PC-9 (cell line): ENCODE results near the gene PLCL2. TPM values are rescaled to one million over a fixed set of nuclear protein-coding genes. Genes with fewer than 3 reads are reported as not detected.

ENCODE experiments used
- BruUV-seq: library from RNA; stranded (reverse); fragments of 400-500 nt; replicated peaks from 2 replicates; lab custom pipeline; 2021; lab: Mats Ljungman, UMichigan
- CTCF ChIA-PET: fragments of 300-600 bp; sonication (Branson Sonifier 250); formaldehyde crosslinking; loops from one replicate; lab custom pipeline; 2022; ENCODE audit warnings: antibody characterized with exemption; lab: Charles Lee
- POLR2A ChIA-PET: fragments of 300-600 bp; sonication (Branson Sonifier 250); formaldehyde crosslinking; loops from one replicate; lab custom pipeline; 2022; ENCODE audit warnings: antibody characterized with exemption; ENCODE audit not compliant: unreplicated experiment; lab: Charles Lee
- DNase-seq, 2 experiments: peaks; one replicate each; pipeline versions ENCODE4 v3.0.0 to v3.0.0-alpha.2; 2015 to 2022; ENCODE audit warnings: mixed read lengths in 1 of 2
- H2AFZ ChIP-seq: fragments of 200-600 bp; sonication (generic); 2 replicates; pipeline ENCODE4 v1.8.1; 2017; ENCODE audit warnings: antibody characterized with exemption
- H3F3A ChIP-seq: fragments of 200-600 bp; sonication (generic); 2 replicates; pipeline ENCODE4 v1.8.1; 2017; ENCODE audit warnings: antibody characterized with exemption, mild to moderate bottlenecking, low read depth; ENCODE audit not compliant: insufficient read depth
- H3K27ac ChIP-seq: fragments of 200-600 bp; sonication (generic); 2 replicates; pipeline ENCODE4 v1.6.1; 2016; ENCODE audit warnings: mixed run types
- H3K27me3 ChIP-seq: fragments of 200-600 bp; sonication (generic); 2 replicates; pipeline ENCODE4 v1.6.1; 2016; ENCODE audit warnings: low read depth, mixed run types; ENCODE audit not compliant: insufficient read depth
- H3K36me3 ChIP-seq: fragments of 200-600 bp; sonication (generic); 2 replicates; pipeline ENCODE4 v1.6.1; 2016; ENCODE audit warnings: low read depth, mixed run types
- H3K4me1 ChIP-seq: fragments of 200-600 bp; sonication (generic); replicated peaks from 2 replicates; pipeline ENCODE4 v1.6.1; 2016; ENCODE audit warnings: mixed run types; ENCODE audit not compliant: insufficient read depth
- H3K4me2 ChIP-seq: fragments of 200-600 bp; sonication (generic); 2 replicates; pipeline ENCODE4 v1.6.1; 2017; ENCODE audit warnings: mixed run types
- H3K4me3 ChIP-seq: fragments of 200-600 bp; sonication (generic); 2 replicates; pipeline ENCODE4 v1.6.1; 2016; ENCODE audit warnings: mixed run types
- H3K79me2 ChIP-seq: fragments of 200-600 bp; sonication (generic); 2 replicates; pipeline ENCODE4 v1.6.1; 2017; ENCODE audit warnings: low read depth, mixed run types
- H3K9me2 ChIP-seq: fragments of 200-600 bp; sonication (generic); 2 replicates; pipeline ENCODE4 v1.8.1; 2017; ENCODE audit warnings: mild to moderate bottlenecking; ENCODE audit not compliant: insufficient read depth
- H3K9me3 ChIP-seq: fragments of 200-600 bp; sonication (generic); 2 replicates; pipeline ENCODE4 v1.8.1; 2016; ENCODE audit warnings: low read depth; ENCODE audit not compliant: insufficient read depth
- H4K20me1 ChIP-seq: fragments of 200-600 bp; sonication (generic); 2 replicates; pipeline ENCODE4 v1.8.1; 2017; ENCODE audit not compliant: insufficient read depth
- EZH2 ChIP-seq: fragments of 200-600 bp; sonication (generic); IDR thresholded peaks from 2 replicates; pipeline ENCODE4 v1.8.0; 2017; ENCODE audit warnings: antibody characterized with exemption, low read depth
- intact Hi-C: fragments of 100-400 bp; cut with micrococcal nuclease; formaldehyde crosslinking; loops from one replicate; pipeline ENCODE4 v1.10.0; 2022; ENCODE audit not compliant: unreplicated experiment
- total RNA-seq: library from RNA; stranded (reverse); gene quantifications from 2 replicates; pipeline ENCODE4 v1.2.3, GENCODE V29; 2021
- TF ChIP-seq, protein P1 (sequence below): fragments of 200-600 bp; sonication (generic); conservative IDR thresholded peaks from 2 replicates; pipeline ENCODE4 v1.6.1; 2017; ENCODE audit warnings: mixed run types, antibody characterized with exemption, mild to moderate bottlenecking, moderate library complexity

Gene PLCL2
- total RNA-seq, 1 experiment from 2014 or later, result 4.6 TPM

DNA sequence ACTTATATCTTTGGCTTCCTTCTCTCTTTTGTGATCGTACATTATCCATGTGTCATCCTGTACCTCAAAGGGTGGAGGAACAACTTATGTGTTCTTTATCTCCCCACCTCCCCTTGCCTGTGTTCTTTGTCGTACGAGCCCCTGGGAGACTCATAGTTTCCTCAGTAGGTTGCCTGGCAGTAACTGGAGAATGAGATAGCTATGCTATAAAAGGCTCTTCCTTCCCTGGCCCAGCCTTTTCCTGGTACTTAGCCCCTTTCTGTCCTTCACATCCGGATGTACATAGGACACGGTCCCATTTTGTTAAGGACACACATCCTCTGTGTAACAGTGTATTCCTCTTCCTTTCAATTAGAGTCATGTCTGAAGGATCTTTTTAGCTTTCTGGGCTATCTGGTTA is 32.1 kb downstream of the PLCL2 start:
- Histone ChIP-seq H4K20me1 (no peaks in the 10 kb centered on the region), H3K79me2 (no peaks in the 10 kb centered on the region; the same call in 1 of the 2 replicates), H3K27ac (no peak overlapping the region), H2AFZ (no peak overlapping the region), H3K36me3 (no peaks in the 10 kb centered on the region), H3K27me3 (no peaks in the 10 kb centered on the region), H3K4me2 (no peak overlapping the region), H3K4me3 (no peak overlapping the region), H3F3A (peaks cover 4% of the 10 kb centered on the region), H3K9me3 (no peaks in the 10 kb centered on the region), H3K9me2 (no peaks in the 10 kb centered on the region), H3K4me1 (peaks cover 10% of the 10 kb centered on the region)
- CTCF ChIA-PET, result no interaction called here
- BruUV-seq, result no TSS peak
- no peak for DNase-seq
- TF ChIP-seq, protein P1, sequence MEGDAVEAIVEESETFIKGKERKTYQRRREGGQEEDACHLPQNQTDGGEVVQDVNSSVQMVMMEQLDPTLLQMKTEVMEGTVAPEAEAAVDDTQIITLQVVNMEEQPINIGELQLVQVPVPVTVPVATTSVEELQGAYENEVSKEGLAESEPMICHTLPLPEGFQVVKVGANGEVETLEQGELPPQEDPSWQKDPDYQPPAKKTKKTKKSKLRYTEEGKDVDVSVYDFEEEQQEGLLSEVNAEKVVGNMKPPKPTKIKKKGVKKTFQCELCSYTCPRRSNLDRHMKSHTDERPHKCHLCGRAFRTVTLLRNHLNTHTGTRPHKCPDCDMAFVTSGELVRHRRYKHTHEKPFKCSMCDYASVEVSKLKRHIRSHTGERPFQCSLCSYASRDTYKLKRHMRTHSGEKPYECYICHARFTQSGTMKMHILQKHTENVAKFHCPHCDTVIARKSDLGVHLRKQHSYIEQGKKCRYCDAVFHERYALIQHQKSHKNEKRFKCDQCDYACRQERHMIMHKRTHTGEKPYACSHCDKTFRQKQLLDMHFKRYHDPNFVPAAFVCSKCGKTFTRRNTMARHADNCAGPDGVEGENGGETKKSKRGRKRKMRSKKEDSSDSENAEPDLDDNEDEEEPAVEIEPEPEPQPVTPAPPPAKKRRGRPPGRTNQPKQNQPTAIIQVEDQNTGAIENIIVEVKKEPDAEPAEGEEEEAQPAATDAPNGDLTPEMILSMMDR, result no peak
- no peak for TF ChIP-seq EZH2
- POLR2A ChIA-PET, result interaction anchor here (0.7 kb wide), 1 partner anchor 317 kb away, joined by 4 read pairs; no protein-coding TSS in a partner anchor
- intact Hi-C loops, result no loop called here

DNA sequence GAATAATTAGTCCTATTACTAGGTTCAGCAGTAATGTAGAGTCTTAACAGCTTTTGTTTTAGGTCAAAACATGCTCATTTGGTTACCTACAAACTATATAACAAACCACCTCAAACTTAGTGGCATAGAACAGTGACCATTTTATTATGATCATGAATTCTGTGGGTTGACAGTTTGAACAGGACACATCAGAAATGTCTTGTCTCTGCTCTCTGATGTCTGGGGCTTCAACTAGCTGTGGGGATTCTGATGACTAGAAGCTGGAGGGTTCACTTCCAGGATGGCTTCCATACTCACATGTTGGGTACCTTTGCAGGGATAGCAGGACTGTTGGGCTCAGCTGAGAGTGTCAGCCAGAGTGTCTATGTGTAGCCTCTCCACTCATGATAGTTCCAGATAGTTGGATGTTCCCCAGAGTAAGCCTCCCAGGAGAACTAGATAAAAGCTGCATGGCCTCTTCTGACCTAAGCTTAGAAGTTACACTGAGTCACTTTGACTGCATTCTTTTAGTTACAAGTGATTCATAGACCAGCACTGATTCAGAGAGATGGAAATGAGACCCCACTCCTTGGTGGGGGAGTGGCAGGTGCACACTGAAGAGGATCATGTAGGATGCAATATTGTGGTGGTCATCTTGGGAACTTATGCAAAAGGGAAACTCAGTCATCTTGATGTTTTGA is 32.6 kb downstream of the PLCL2 start:
- no peaks in the 10 kb centered on the region for H3K36me3 ChIP-seq
- ChIA-PET CTCF (no interaction called here), POLR2A (interaction anchor here (0.7 kb wide), 2 partner anchors 46 to 318 kb away, joined by 4 to 5 read pairs; no protein-coding TSS in a partner anchor)
- no peak overlapping the region for H3K4me3 ChIP-seq
- intact Hi-C loops, result no loop called here
- no peaks in the 10 kb centered on the region; the same call in 1 of the 2 replicates for H3K79me2 ChIP-seq
- H3F3A ChIP-seq, result peaks cover 4% of the 10 kb centered on the region
- H2AFZ ChIP-seq, result no peak overlapping the region
- H3K4me2 ChIP-seq, result no peak overlapping the region
- no peaks in the 10 kb centered on the region for H3K9me2 ChIP-seq
- H3K27me3 ChIP-seq, result no peaks in the 10 kb centered on the region
- TF ChIP-seq, protein P1, result no peak
- TF ChIP-seq EZH2, result no peak
- DNase-seq, result no peak
- H3K27ac ChIP-seq, result no peak overlapping the region
- no peaks in the 10 kb centered on the region for H4K20me1 ChIP-seq
- peaks cover 10% of the 10 kb centered on the region for H3K4me1 ChIP-seq
- no TSS peak for BruUV-seq
- no peaks in the 10 kb centered on the region for H3K9me3 ChIP-seq

DNA sequence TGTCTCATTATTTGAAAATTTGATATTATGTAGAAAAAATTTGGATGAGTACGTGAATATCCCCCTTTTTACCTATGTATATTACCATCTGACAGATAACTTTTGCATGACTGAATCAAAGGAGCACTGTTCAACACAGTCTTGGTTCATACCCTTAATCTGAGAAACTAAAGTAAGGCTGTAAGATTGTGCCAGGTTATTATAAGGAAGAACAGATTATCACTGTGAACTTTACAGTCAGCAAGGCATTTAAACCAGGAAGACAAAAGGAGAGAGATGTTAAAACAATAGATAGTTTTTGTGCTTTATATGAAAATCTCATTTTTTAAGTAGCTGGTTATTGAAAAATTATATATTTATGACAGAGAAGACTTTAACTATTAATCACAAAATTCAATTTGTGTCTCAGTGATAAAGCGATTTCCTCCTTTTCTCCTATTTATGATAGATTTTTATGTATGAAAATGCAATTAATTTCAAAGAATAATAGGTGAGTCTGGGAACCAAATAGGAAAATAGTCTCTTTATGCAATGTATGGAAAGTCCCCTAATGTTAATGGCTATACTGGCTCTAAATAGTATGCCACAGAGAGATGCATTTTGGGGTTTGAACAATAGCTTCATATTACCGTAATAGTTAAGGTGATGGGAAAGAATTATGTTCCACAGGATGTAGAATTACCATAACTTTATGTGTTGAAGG is 33.4 kb downstream of the PLCL2 start:
- H4K20me1 ChIP-seq, result no peaks in the 10 kb centered on the region
- no peak overlapping the region for H3K4me2 ChIP-seq
- peaks cover 10% of the 10 kb centered on the region for H3K4me1 ChIP-seq
- POLR2A ChIA-PET, result interaction anchor here (0.7 kb wide), 1 partner anchor 47 kb away, joined by 5 read pairs; no protein-coding TSS in a partner anchor
- H3K4me3 ChIP-seq, result no peak overlapping the region
- H3K27me3 ChIP-seq, result no peaks in the 10 kb centered on the region
- H2AFZ ChIP-seq, result no peak overlapping the region
- H3K9me3 ChIP-seq, result no peaks in the 10 kb centered on the region
- TF ChIP-seq EZH2, result no peak
- TF ChIP-seq, protein P1, result no peak
- no peaks in the 10 kb centered on the region for H3K9me2 ChIP-seq
- intact Hi-C loops, result no loop called here
- H3F3A ChIP-seq, result peaks cover 4% of the 10 kb centered on the region
- no peak overlapping the region for H3K27ac ChIP-seq
- no TSS peak for BruUV-seq
- no peaks in the 10 kb centered on the region for H3K36me3 ChIP-seq
- CTCF ChIA-PET, result no interaction called here
- no peaks in the 10 kb centered on the region; the same call in 1 of the 2 replicates for H3K79me2 ChIP-seq
- no peak for DNase-seq
